ENCODE results near the gene NFE2L1.

DNA sequence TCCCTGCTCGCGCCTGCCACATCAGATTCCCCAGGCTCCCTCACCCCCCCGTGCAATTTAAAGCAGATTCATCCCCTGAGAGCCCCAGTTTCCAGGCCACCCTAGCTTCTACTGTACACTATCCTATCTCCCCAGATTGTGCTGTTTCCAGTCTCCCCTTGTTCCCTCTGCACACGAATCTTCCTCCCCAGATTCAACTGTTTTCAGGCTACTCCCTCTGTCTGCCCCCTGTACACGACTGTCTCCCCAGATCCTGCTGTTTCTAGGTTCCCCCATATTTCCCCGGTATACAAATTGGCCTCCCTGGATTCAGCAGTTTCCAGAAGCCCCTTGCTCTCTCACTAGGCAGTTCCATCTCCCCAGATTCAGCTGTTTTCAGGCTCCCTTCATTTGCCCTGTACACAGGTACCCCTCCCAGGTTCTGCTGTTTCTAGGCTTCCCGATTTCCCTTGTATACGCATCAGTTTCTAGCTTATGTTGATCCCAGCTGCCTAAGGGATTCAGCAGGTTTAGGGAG, 33.5 kb upstream of the NFE2L1 start:
- TF ChIP-seq CTCF (IDR thresholded peaks at IDR 0.05) = no peak
- no peak for TF ChIP-seq POLR2AphosphoS5 (IDR thresholded peaks at IDR 0.05)
- no peak for TF ChIP-seq POLR2A (IDR thresholded peaks at IDR 0.05)
- no peak for TF ChIP-seq EP300 (IDR thresholded peaks at IDR 0.05; ENCODE audit: low read depth)
